LNCaP clone FGC (cell line): ENCODE results near the gene LAMTOR2.
"Not testable (repeated sequence)": the region's sequence is repeated elsewhere in the genome, so short reads cannot be mapped to it uniquely, and the experiment has no call there.

Source experiments
- DNase-seq: peaks from one replicate; pipeline ENCODE4 v3.0.0-alpha.2; 2011; ENCODE audit warnings: low read depth
- H3K4me3 ChIP-seq: 2 replicates; pipeline ENCODE4 v1.5.1; 2011; ENCODE audit warnings: mild to moderate bottlenecking, low read depth, low read length, control low read depth
- CTCF ChIP-seq: IDR thresholded peaks from 2 replicates; pipeline ENCODE4 v1.5.1; 2012; ENCODE audit warnings: mild to moderate bottlenecking; ENCODE audit not compliant: control insufficient read depth, insufficient read depth; ENCODE audit errors: extremely low read depth

Gene LAMTOR2

GRCh38 chr1:156063997-156064285 is 9.4 kb downstream of the LAMTOR2 start:
- H3K4me3 ChIP-seq = no peak overlapping the region
- no peak for DNase-seq
- TF ChIP-seq CTCF = no peak

- no peak for DNase-seq
- TF ChIP-seq CTCF = no peak
- H3K4me3 ChIP-seq = no peak overlapping the region
Observed at GRCh38 chr1:156064615-156065014, 10.0 kb downstream of the LAMTOR2 start.

GRCh38 chr1:156065212-156065611 is 10.6 kb downstream of the LAMTOR2 start:
- DNase-seq = no peak
- TF ChIP-seq CTCF = no peak
- no peak overlapping the region for H3K4me3 ChIP-seq

- no peak for TF ChIP-seq CTCF
- no peak overlapping the region for H3K4me3 ChIP-seq
- no peak for DNase-seq
Observed at GRCh38 chr1:156065871-156066270, 11.3 kb downstream of the LAMTOR2 start.

- TF ChIP-seq CTCF = no peak
- no peak overlapping the region for H3K4me3 ChIP-seq
- DNase-seq = no peak
Observed at GRCh38 chr1:156067262-156067661, 12.7 kb downstream of the LAMTOR2 start.

GRCh38 chr1:156069490-156070455 is 15.2 kb downstream of the LAMTOR2 start:
- no peak for TF ChIP-seq CTCF
- H3K4me3 ChIP-seq = no peak overlapping the region
- DNase-seq = no peak

- no peak for TF ChIP-seq CTCF
- no peak overlapping the region for H3K4me3 ChIP-seq
- no peak for DNase-seq
Observed at GRCh38 chr1:156070548-156070947, 16.0 kb downstream of the LAMTOR2 start.

- not testable (repeated sequence) for DNase-seq, H3K4me3 ChIP-seq
Observed at GRCh38 chr1:156071332-156071816, 16.8 kb downstream of the LAMTOR2 start.
